ENCODE results near the gene EDC3.
"Not testable (repeated sequence)": the region's sequence is repeated elsewhere in the genome, so short reads cannot be mapped to it uniquely, and the experiment has no call there.

DNA sequence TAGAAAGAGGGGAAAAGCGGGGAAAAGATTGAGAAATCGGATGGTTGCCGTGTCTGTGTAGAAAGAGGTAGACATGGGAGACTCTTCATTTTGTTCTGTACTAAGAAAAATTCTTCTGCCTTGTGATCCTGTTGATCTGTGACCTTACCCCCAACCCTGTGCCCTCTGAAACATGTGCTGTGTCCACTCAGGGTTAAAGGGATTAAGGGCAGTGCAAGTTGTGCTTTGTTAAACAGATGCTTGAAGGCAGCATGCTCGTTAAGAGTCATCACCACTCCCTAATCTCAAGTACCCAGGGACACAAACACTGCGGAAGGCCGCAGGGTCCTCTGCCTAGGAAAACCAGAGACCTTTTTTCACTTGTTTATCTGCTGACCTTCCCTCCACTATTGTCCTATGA lies 33.5 kb upstream of the EDC3 start:
- TF ChIP-seq EZH2 (IDR thresholded peaks at IDR 0.05; ENCODE audit: borderline replicate concordance, low read depth, low read length, poor library complexity, severe bottlenecking) = not testable (repeated sequence)
- TF ChIP-seq, protein P1, sequence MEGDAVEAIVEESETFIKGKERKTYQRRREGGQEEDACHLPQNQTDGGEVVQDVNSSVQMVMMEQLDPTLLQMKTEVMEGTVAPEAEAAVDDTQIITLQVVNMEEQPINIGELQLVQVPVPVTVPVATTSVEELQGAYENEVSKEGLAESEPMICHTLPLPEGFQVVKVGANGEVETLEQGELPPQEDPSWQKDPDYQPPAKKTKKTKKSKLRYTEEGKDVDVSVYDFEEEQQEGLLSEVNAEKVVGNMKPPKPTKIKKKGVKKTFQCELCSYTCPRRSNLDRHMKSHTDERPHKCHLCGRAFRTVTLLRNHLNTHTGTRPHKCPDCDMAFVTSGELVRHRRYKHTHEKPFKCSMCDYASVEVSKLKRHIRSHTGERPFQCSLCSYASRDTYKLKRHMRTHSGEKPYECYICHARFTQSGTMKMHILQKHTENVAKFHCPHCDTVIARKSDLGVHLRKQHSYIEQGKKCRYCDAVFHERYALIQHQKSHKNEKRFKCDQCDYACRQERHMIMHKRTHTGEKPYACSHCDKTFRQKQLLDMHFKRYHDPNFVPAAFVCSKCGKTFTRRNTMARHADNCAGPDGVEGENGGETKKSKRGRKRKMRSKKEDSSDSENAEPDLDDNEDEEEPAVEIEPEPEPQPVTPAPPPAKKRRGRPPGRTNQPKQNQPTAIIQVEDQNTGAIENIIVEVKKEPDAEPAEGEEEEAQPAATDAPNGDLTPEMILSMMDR (conservative IDR thresholded peaks at IDR 0.05; ENCODE audit: low read depth, low read length) = not testable (repeated sequence)

Data from A673 (cell line).